GM12878 (cell line): ENCODE data around the gene MFSD11. TPM values are rescaled to one million over a fixed set of nuclear protein-coding genes. Genes with fewer than 3 reads are reported as not detected.
"Not testable (repeated sequence)": the region's sequence is repeated elsewhere in the genome, so short reads cannot be mapped to it uniquely, and the experiment has no call there.

Experiments used
- ATAC-seq: fragments of 200-7000 bp; cut with Tn5 transposase; 3 replicates; pipeline ENCODE4 v1.9.1; 2020; ENCODE audit warnings: mild to moderate bottlenecking, moderate library complexity
- BruUV-seq: library from RNA; stranded (reverse); fragments of 400-500 nt; replicated peaks from 2 replicates; lab custom pipeline; 2021; lab: Mats Ljungman, UMichigan
- CTCF ChIA-PET: fragments of 300-600 bp; sonication (Branson Sonifier 250); formaldehyde crosslinking; extraction: SDS; loops from one replicate; lab custom pipeline; 2021; ENCODE audit warnings: inconsistent platforms; lab: Yijun Ruan, JAX
- POLR2A ChIA-PET: fragments of 350-600 bp; formaldehyde crosslinking; extraction: SDS; loops from one replicate; lab custom pipeline; 2021; ENCODE audit warnings: inconsistent platforms; lab: Charles Lee
- RAD21 ChIA-PET: fragments of 300-600 bp; sonication (Branson Sonifier 250); formaldehyde crosslinking; loops from one replicate; lab custom pipeline; 2023; ENCODE audit warnings: antibody characterized with exemption; ENCODE audit not compliant: unreplicated experiment; lab: Charles Lee
- SMC1A ChIA-PET: fragments of 300-600 bp; sonication (Branson Sonifier 250); formaldehyde crosslinking; loops from one replicate; lab custom pipeline; 2023; ENCODE audit not compliant: unreplicated experiment, uncharacterized antibody; lab: Charles Lee
- DNase-seq: peaks from one replicate; pipeline ENCODE4 v3.0.0-alpha.2; 2011; ENCODE audit warnings: low read depth, low spot score
- FAIRE-seq: peaks from 3 replicates; lab custom pipeline; 2011; peaks lifted over from hg19 to GRCh38; lab: Jason Lieb, UNC
- H2AFZ ChIP-seq: 2 replicates; pipeline ENCODE4 v1.6.0; 2011; ENCODE audit warnings: low read depth, low read length, control low read depth; ENCODE audit not compliant: control insufficient read depth
- H3K27ac ChIP-seq: 2 replicates; pipeline ENCODE4 v1.5.1; 2011; ENCODE audit warnings: control low read depth; ENCODE audit not compliant: control insufficient read depth, insufficient read depth
- H3K27me3 ChIP-seq, 2 experiments: replicated peaks in 1 of 2; 2 replicates each; pipeline versions ENCODE4 v1.6.0 to v1.6.1; 2011; ENCODE audit warnings: low read length in 1 of 2; ENCODE audit not compliant: control insufficient read depth in 2 of 2, insufficient read depth in 2 of 2
- H3K36me3 ChIP-seq, 2 experiments: 2 replicates each; pipeline ENCODE4 v1.5.1; 2011; ENCODE audit warnings: low read length in 1 of 2; ENCODE audit not compliant: control insufficient read depth in 2 of 2, insufficient read depth in 2 of 2
- H3K4me1 ChIP-seq: 2 replicates; pipeline ENCODE4 v1.6.1; 2011; ENCODE audit warnings: mild to moderate bottlenecking, low read length, moderate library complexity, mixed read lengths; ENCODE audit not compliant: control insufficient read depth, insufficient read depth
- H3K4me2 ChIP-seq: 2 replicates; pipeline ENCODE4 v1.6.0; 2011; ENCODE audit warnings: control low read depth; ENCODE audit not compliant: control insufficient read depth, insufficient read depth
- H3K4me3 ChIP-seq: fragments of 200-600 bp; sonication (generic); 2 replicates; pipeline ENCODE4 v1.5.1; 2016
- H3K79me2 ChIP-seq: 2 replicates; pipeline ENCODE4 v1.6.0; 2011; ENCODE audit warnings: low read length; ENCODE audit not compliant: control insufficient read depth, insufficient read depth
- H3K9ac ChIP-seq: 2 replicates; pipeline ENCODE4 v1.8.0; 2011; ENCODE audit warnings: low read length, control low read depth, mixed read lengths; ENCODE audit not compliant: control insufficient read depth, insufficient read depth
- H3K9me3 ChIP-seq: replicated peaks from 3 replicates; pipeline ENCODE4 v1.5.1; 2011; ENCODE audit warnings: mild to moderate bottlenecking, low read length; ENCODE audit not compliant: control insufficient read depth, insufficient read depth
- H4K20me1 ChIP-seq: 2 replicates; pipeline ENCODE4 v1.6.0; 2011; ENCODE audit not compliant: control insufficient read depth, insufficient read depth
- BMI1 ChIP-seq: fragments of 450-650 bp; IDR thresholded peaks from 2 replicates; pipeline ENCODE4 v1.6.1; 2016; ENCODE audit warnings: mild to moderate bottlenecking, moderate library complexity, borderline replicate concordance
- CUX1 ChIP-seq: IDR thresholded peaks from 2 replicates; pipeline ENCODE4 v1.6.1; 2012; ENCODE audit warnings: improper control_type of control experiment, low read depth, low read length; ENCODE audit not compliant: insufficient replicate concordance
- EGR1 ChIP-seq, 2 experiments: IDR thresholded peaks; 1 replicate in 1 of 2; 2 replicates in 1 of 2; pipeline ENCODE4 v1.6.1; 2011 to 2012; ENCODE audit warnings: low read depth in 2 of 2, low read length in 2 of 2, borderline replicate concordance in 1 of 2, mild to moderate bottlenecking in 1 of 2, moderate library complexity in 1 of 2
- NFYB ChIP-seq: IDR thresholded peaks from 2 replicates; pipeline ENCODE4 v1.6.1; 2011; ENCODE audit warnings: low read depth, mild to moderate bottlenecking, low read length, improper control_type of control experiment, moderate library complexity; ENCODE audit not compliant: insufficient read depth
- SMAD1 ChIP-seq: fragments of 450-650 bp; IDR thresholded peaks from 2 replicates; pipeline ENCODE4 v1.6.1; 2018; ENCODE audit warnings: mild to moderate bottlenecking, low read depth; ENCODE audit not compliant: partially characterized antibody
- WGBS: methylation state at CpG from one replicate; pipeline ENCODE4 v1.1.6; 2016; ENCODE audit warnings: low lambda C conversion rate; ENCODE audit not compliant: insufficient replicate concordance, insufficient coverage; ENCODE audit errors: missing lambda C conversion rate; 5-methylcytosine and 5-hydroxymethylcytosine counted together
- in situ Hi-C: fragments of 300-500 bp; cut with MboI; formaldehyde crosslinking; loops from 9 replicates; pipeline ENCODE4 v1.14.3; 2018; ENCODE audit warnings: mixed read lengths
- intact Hi-C: fragments of 100-400 bp; cut with micrococcal nuclease; formaldehyde crosslinking; loops from one replicate; pipeline ENCODE4 v1.14.2; 2022; ENCODE audit not compliant: unreplicated experiment
- polyA plus RNA-seq, 11 experiments: library from polyadenylated mRNA; depleted of rRNA in 4 of 11; unstranded in 6 of 11; stranded (reverse) in 5 of 11; fragments of >200 nt; fragmentation: Nextera tagmentation in 4 of 11; fragmentation: Illumina TruSeq in 1 of 11; extraction: Ambion mirVana in 4 of 11; extraction: Trizol in 1 of 11; gene quantifications; 1 replicate in 1 of 11; 2 replicates in 10 of 11; pipeline versions ENCODE4 v1.2.1 to v1.2.3, GENCODE V29; 2011 to 2016; ENCODE audit warnings: inconsistent platforms in 2 of 11, missing spikeins in 2 of 11, low read depth in 1 of 11
- total RNA-seq, 4 experiments: library from RNA; depleted of rRNA in 3 of 4; stranded (reverse); fragments of >200 nt in 3 of 4; fragmentation: Illumina TruSeq in 1 of 4; extraction: Trizol in 1 of 4; gene quantifications; 2 replicates each; pipeline versions ENCODE4 v1.2.1 to v1.2.3, GENCODE V29; 2013 to 2021
- TF ChIP-seq, protein P1 (sequence below): IDR thresholded peaks from 2 replicates; pipeline ENCODE4 v1.6.1; 2011; ENCODE audit warnings: low read depth, mild to moderate bottlenecking, low read length, moderate library complexity, borderline replicate concordance; ENCODE audit errors: extremely low read depth

The MFSD11 gene
- total and polyA plus RNA-seq, 10 of the 15 experiments (the other 5 are each of a cell fraction or from before 2014, with no cell fraction given) = 11.0 to 19.4 (median 15.5) TPM

DNA sequence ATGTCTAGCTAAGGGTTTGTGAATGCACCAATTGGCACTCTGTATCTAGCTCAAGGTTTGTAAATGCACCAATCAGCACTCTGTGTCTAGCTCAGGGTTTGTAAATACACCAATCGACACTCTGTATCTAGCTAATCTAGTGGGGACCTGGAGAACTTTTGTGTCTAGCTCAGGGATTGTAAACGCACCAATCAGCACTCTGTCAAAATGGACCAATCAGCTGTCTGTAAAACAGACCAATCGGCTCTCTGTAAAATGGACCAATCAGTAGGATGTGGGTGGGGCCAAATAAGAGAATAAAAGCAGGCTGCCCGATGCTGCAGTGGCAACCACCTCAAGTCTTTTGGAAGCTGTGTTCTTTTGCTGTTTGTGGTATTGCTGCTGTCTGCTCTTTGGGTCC lies 68.8 kb downstream of the MFSD11 start:
- FAIRE-seq = not testable (repeated sequence)

DNA sequence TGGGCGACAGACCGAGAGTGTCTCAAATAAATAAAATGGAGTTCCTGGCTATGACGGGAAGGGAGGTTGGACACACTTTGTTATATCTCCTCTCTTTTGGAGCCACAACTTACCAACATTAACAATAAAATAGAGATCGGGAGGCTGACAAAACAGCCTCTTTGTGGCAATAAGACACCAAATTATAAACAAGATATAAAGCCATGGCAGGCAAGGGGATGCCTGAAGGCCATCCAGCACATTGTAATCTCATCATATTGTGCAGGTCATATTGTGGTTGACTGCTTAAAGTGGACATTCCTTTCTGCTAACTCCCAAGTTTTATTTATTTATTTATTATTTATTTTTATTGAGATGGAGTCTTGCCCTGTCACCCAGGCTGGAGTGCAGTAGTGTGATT lies 70.4 kb downstream of the MFSD11 start:
- no peak for FAIRE-seq
- WGBS = 83% methylated on average over 4 of the region's 4 CpGs
- no peak overlapping the region for H3K9ac ChIP-seq

More for the DNA sequence above, 68.8 kb downstream of the MFSD11 start:
- H3K9ac ChIP-seq, H3K4me1 ChIP-seq, in situ Hi-C loops, intact Hi-C loops, H3K27ac ChIP-seq, H3K9me3 ChIP-seq, H3K36me3 ChIP-seq, RAD21 ChIA-PET, H2AFZ ChIP-seq, ATAC-seq, H3K4me3 ChIP-seq, BruUV-seq, DNase-seq, H3K27me3 ChIP-seq, H4K20me1 ChIP-seq, H3K79me2 ChIP-seq, H3K4me2 ChIP-seq, POLR2A ChIA-PET, SMC1A ChIA-PET: not testable (repeated sequence)
- TF ChIP-seq NFYB = peak; percentile 70
- 84% methylated on average over 4 of the region's 4 CpGs for WGBS
- CTCF ChIA-PET = interaction anchor here (0.7 to 1.0 kb wide), 2 partner anchors 93 to 254 kb away, joined by 3 to 4 read pairs; no protein-coding TSS in a partner anchor

More for the DNA sequence above, 70.4 kb downstream of the MFSD11 start:
- H3K4me2 ChIP-seq = no peak overlapping the region
- H3K4me3 ChIP-seq = no peak overlapping the region
- no peaks in the 10 kb centered on the region for H3K9me3 ChIP-seq
- TF ChIP-seq CUX1 (no peak), EGR1 (IDR thresholded peaks at IDR 0.05; ENCODE audit: borderline replicate concordance in 1 of 2, low read depth in 2 of 2, low read length in 2 of 2) (no peak), SMAD1 (no peak), BMI1 (no peak)
- TF ChIP-seq, protein P1, sequence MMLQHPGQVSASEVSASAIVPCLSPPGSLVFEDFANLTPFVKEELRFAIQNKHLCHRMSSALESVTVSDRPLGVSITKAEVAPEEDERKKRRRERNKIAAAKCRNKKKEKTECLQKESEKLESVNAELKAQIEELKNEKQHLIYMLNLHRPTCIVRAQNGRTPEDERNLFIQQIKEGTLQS = no peak
- H2AFZ ChIP-seq = no peak overlapping the region
- no peaks in the 10 kb centered on the region for H4K20me1 ChIP-seq
- DNase-seq (no peak), ATAC-seq (no peak)
- CTCF ChIA-PET = no interaction called here
- RAD21 ChIA-PET = no interaction called here
- no peaks in the 10 kb centered on the region for H3K36me3 ChIP-seq
- intact Hi-C loops = no loop called here
- no peak overlapping the region for H3K27ac ChIP-seq
- BruUV-seq = no TSS peak
- H3K4me1 ChIP-seq = no peaks in the 10 kb centered on the region
- H3K27me3 ChIP-seq = no peaks in the 10 kb centered on the region
- POLR2A ChIA-PET = no interaction called here
- in situ Hi-C loops = no loop called here
- SMC1A ChIA-PET = no interaction called here
- no peaks in the 10 kb centered on the region for H3K79me2 ChIP-seq
